ENCODE results near the gene CCDC146. TPM values are rescaled to one million over a fixed set of nuclear protein-coding genes. Genes with fewer than 3 reads are reported as not detected.

Gene CCDC146
- total RNA-seq, 1 donor from 2014 or later, result 4.3 TPM

DNA sequence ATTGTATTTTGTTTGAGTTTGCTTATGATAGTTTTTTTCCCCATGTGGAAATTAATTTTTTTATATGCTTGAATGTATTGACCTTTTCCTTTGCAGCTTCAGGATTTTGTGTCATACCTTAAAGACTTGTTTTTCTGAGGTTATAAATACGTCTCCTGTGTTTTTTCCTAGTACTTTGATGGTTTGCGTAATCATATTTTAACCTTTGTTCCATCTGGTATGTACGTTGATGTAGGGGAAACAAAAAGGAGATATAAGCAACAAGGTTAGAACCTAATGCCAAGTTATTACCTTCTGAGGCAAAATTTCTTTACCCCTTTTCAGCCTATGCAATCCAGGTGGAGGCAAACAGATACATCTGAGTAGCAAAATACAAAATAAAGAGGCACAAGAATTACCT lies 59.3 kb downstream of the CCDC146 start:
- Histone ChIP-seq H3K4me3 (no peak overlapping the region), H3K27me3 (no peaks in the 10 kb centered on the region), H3K36me3 (no peaks in the 10 kb centered on the region), H3K27ac (no peak overlapping the region), H3K4me1 (peaks cover 7% of the 10 kb centered on the region), H3K9me3 (no peaks in the 10 kb centered on the region)
- intact Hi-C loops (cut with DNase I), result no loop called here
- TF ChIP-seq, protein P1, sequence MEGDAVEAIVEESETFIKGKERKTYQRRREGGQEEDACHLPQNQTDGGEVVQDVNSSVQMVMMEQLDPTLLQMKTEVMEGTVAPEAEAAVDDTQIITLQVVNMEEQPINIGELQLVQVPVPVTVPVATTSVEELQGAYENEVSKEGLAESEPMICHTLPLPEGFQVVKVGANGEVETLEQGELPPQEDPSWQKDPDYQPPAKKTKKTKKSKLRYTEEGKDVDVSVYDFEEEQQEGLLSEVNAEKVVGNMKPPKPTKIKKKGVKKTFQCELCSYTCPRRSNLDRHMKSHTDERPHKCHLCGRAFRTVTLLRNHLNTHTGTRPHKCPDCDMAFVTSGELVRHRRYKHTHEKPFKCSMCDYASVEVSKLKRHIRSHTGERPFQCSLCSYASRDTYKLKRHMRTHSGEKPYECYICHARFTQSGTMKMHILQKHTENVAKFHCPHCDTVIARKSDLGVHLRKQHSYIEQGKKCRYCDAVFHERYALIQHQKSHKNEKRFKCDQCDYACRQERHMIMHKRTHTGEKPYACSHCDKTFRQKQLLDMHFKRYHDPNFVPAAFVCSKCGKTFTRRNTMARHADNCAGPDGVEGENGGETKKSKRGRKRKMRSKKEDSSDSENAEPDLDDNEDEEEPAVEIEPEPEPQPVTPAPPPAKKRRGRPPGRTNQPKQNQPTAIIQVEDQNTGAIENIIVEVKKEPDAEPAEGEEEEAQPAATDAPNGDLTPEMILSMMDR (IDR thresholded peaks at IDR 0.05), result no peak
- DNase-seq (no peak), ATAC-seq (no peak)

- Histone ChIP-seq H3K4me3 (no peak overlapping the region), H3K27ac (no peak overlapping the region), H3K4me1 (peaks cover 7% of the 10 kb centered on the region), H3K36me3 (no peaks in the 10 kb centered on the region), H3K9me3 (no peaks in the 10 kb centered on the region), H3K27me3 (no peaks in the 10 kb centered on the region)
- ATAC-seq, result no peak
- TF ChIP-seq, protein P1 (IDR thresholded peaks at IDR 0.05), result no peak
- no peak for DNase-seq
- intact Hi-C loops (cut with DNase I), result no loop called here
Observed at GRCh38 chr7:77182261-77182660, 59.8 kb downstream of the CCDC146 start.

- peaks cover 7% of the 10 kb centered on the region for H3K4me1 ChIP-seq
- DNase-seq, result no peak
- H3K4me3 ChIP-seq, result no peak overlapping the region
- ATAC-seq, result no peak
- no peaks in the 10 kb centered on the region for H3K36me3 ChIP-seq
- TF ChIP-seq, protein P1 (IDR thresholded peaks at IDR 0.05), result no peak
- H3K27ac ChIP-seq, result no peak overlapping the region
- intact Hi-C loops (cut with DNase I), result no loop called here
- H3K27me3 ChIP-seq, result no peaks in the 10 kb centered on the region
- H3K9me3 ChIP-seq, result no peaks in the 10 kb centered on the region
Observed at GRCh38 chr7:77184463-77184862, 62.0 kb downstream of the CCDC146 start.

- TF ChIP-seq, protein P1 (IDR thresholded peaks at IDR 0.05), result no peak
- intact Hi-C loops (cut with DNase I), result no loop called here
- Histone ChIP-seq H3K36me3 (no peaks in the 10 kb centered on the region), H3K4me1 (peaks cover 7% of the 10 kb centered on the region), H3K9me3 (no peaks in the 10 kb centered on the region), H3K27me3 (no peaks in the 10 kb centered on the region), H3K27ac (no peak overlapping the region), H3K4me3 (no peak overlapping the region)
- DNase-seq, result no peak
- no peak for ATAC-seq
Observed at GRCh38 chr7:77184990-77185389, 62.6 kb downstream of the CCDC146 start.

DNA sequence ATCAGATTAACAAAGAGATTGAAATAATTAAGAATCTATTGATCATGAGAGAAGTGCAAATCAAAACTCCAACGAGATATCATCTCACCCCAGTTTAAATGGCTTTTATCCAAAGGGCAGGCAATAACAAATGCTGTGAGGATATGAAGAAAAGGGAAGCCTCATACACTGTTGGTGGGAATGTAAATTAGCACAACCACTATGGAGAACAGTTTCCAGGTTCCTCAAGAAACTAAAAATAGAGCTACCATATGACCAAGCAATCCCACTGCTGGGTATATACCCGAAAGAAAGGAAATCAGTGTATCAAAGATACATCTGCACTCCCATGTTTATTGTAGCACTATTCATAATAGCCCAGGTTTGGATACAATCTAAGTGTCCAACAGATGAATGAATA lies 63.5 kb downstream of the CCDC146 start:
- ATAC-seq, result no peak
- H3K36me3 ChIP-seq, result no peaks in the 10 kb centered on the region

More for the DNA sequence above, 63.5 kb downstream of the CCDC146 start:
- H3K27me3 ChIP-seq, result no peaks in the 10 kb centered on the region
- intact Hi-C loops (cut with DNase I), result no loop called here
- H3K27ac ChIP-seq, result no peak overlapping the region
- DNase-seq, result no peak
- H3K4me1 ChIP-seq, result peaks cover 7% of the 10 kb centered on the region
- TF ChIP-seq, protein P1 (IDR thresholded peaks at IDR 0.05), result no peak
- no peaks in the 10 kb centered on the region for H3K9me3 ChIP-seq
- no peak overlapping the region for H3K4me3 ChIP-seq

Data from upper lobe of right lung (tissue), 1 donor.